GM23248 (cell line): ENCODE results near the gene UBN2. TPM values are rescaled to one million over a fixed set of nuclear protein-coding genes. Genes with fewer than 3 reads are reported as not detected.
"Not testable (repeated sequence)": the region's sequence is repeated elsewhere in the genome, so short reads cannot be mapped to it uniquely, and the experiment has no call there.

Source experiments
- DNase-seq: peaks from one replicate; pipeline ENCODE4 v3.0.0-alpha.2; 2015
- H2AFZ ChIP-seq: fragments of 200-600 bp; sonication (generic); 2 replicates; pipeline ENCODE4 v1.6.1; 2016; ENCODE audit warnings: antibody characterized with exemption
- H3F3A ChIP-seq: fragments of 200-600 bp; sonication (generic); 2 replicates; pipeline ENCODE4 v1.6.1; 2016; ENCODE audit warnings: mild to moderate bottlenecking, antibody characterized with exemption, mixed run types; ENCODE audit not compliant: insufficient read depth
- H3K27ac ChIP-seq: fragments of 200-600 bp; sonication (generic); 2 replicates; pipeline ENCODE4 v1.5.1; 2016; ENCODE audit warnings: mild to moderate bottlenecking
- H3K27me3 ChIP-seq: fragments of 200-600 bp; sonication (generic); replicated peaks from 2 replicates; pipeline ENCODE4 v1.6.1; 2016; ENCODE audit warnings: mild to moderate bottlenecking; ENCODE audit not compliant: insufficient read depth
- H3K36me3 ChIP-seq: fragments of 200-600 bp; sonication (generic); 2 replicates; pipeline ENCODE4 v1.6.1; 2016; ENCODE audit warnings: low read depth, mild to moderate bottlenecking
- H3K4me1 ChIP-seq: fragments of 200-600 bp; sonication (generic); 2 replicates; pipeline ENCODE4 v1.6.1; 2016; ENCODE audit warnings: mild to moderate bottlenecking; ENCODE audit not compliant: insufficient read depth
- H3K4me2 ChIP-seq: fragments of 200-600 bp; sonication (generic); one replicate; pipeline ENCODE4 v1.6.1; 2016; ENCODE audit warnings: mild to moderate bottlenecking; ENCODE audit not compliant: unreplicated experiment
- H3K4me3 ChIP-seq: fragments of 200-600 bp; sonication (generic); 2 replicates; pipeline ENCODE4 v1.5.1; 2016; ENCODE audit warnings: mild to moderate bottlenecking
- H3K79me2 ChIP-seq: fragments of 200-600 bp; sonication (generic); 2 replicates; pipeline ENCODE4 v1.6.1; 2016; ENCODE audit warnings: mild to moderate bottlenecking; ENCODE audit not compliant: insufficient read depth
- H3K9ac ChIP-seq: fragments of 200-600 bp; sonication (generic); 2 replicates; pipeline ENCODE4 v1.6.1; 2016; ENCODE audit warnings: mild to moderate bottlenecking
- H3K9me2 ChIP-seq: fragments of 200-600 bp; sonication (generic); 2 replicates; pipeline ENCODE4 v1.6.1; 2016; ENCODE audit warnings: mixed run types, mild to moderate bottlenecking, moderate library complexity; ENCODE audit not compliant: insufficient read depth
- H3K9me3 ChIP-seq: fragments of 200-600 bp; sonication (generic); one replicate; pipeline ENCODE4 v1.6.1; 2017; ENCODE audit warnings: low read depth
- H4K20me1 ChIP-seq: fragments of 200-600 bp; sonication (generic); 2 replicates; pipeline ENCODE4 v1.6.0; 2016; ENCODE audit not compliant: insufficient read depth
- EZH2 ChIP-seq: fragments of 200-600 bp; sonication (generic); IDR thresholded peaks from 2 replicates; pipeline ENCODE4 v1.6.1; 2018; ENCODE audit warnings: antibody characterized with exemption, mild to moderate bottlenecking; ENCODE audit not compliant: insufficient read depth, poor library complexity, severe bottlenecking
- EZH2phosphoT487 ChIP-seq: fragments of 200-600 bp; sonication (generic); IDR thresholded peaks from 2 replicates; pipeline ENCODE4 v1.6.1; 2018; ENCODE audit warnings: antibody characterized with exemption, moderate library complexity, mild to moderate bottlenecking, low read depth; ENCODE audit not compliant: insufficient read depth
- WGBS, 2 experiments: methylation state at CpG; one replicate each; pipeline ENCODE4 v1.1.6; 2015 to 2017; ENCODE audit warnings: low lambda C conversion rate in 2 of 2, low coverage in 1 of 2; ENCODE audit errors: missing lambda C conversion rate in 2 of 2; 5-methylcytosine and 5-hydroxymethylcytosine counted together
- in situ Hi-C: fragments of 300-500 bp; cut with MboI; formaldehyde crosslinking; loops from 2 replicates; pipeline ENCODE4 v1.15.0; 2020
- polyA plus RNA-seq: library from polyadenylated mRNA; unstranded; fragments of >200 nt; fragmentation: Nextera tagmentation; extraction: Ambion mirVana; gene quantifications from 2 replicates; pipeline ENCODE4 v1.2.1, GENCODE V29; 2016
- total RNA-seq: library from RNA; depleted of rRNA; stranded (reverse); fragments of >200 nt; shearing (Covaris generic); gene quantifications from 2 replicates; pipeline ENCODE4 v1.2.3, GENCODE V29; 2014

UBN2 gene
- total and polyA plus RNA-seq, 2 experiments from 2014 or later, result 1.0 to 3.2 TPM

DNA sequence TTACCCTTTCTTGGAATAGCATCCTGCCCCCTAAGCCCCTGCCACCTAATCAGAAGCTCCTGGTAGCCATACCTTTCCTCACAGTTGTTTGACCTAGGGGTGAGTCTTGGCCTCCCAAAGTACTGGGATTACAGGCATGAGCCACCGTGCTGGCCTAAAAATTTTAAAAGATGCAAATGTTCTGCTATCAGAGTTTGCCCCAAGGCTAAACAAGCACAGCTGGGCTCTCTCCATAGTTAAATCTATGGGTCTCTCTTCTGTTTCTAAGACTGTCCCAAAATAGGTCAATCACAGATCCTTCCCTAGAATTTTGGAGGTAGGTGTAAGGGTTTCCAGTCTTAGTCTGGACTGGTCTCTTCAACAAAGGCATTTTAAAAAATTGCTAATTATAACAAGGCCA is 12.9 kb upstream of the UBN2 start:
- H3K9ac ChIP-seq, result no peak overlapping the region
- no peak overlapping the region for H3K27ac ChIP-seq
- no peak for TF ChIP-seq EZH2phosphoT487
- no peak for TF ChIP-seq EZH2
- H3K79me2 ChIP-seq, result no peaks in the 10 kb centered on the region
- H3K36me3 ChIP-seq, result no peaks in the 10 kb centered on the region
- no peak for DNase-seq
- no peaks in the 10 kb centered on the region for H3F3A ChIP-seq
- H3K27me3 ChIP-seq, result no peaks in the 10 kb centered on the region
- H3K4me3 ChIP-seq, result no peak overlapping the region
- no peak overlapping the region for H3K4me2 ChIP-seq
- in situ Hi-C loops, result no loop called here
- no peak overlapping the region for H2AFZ ChIP-seq
- H3K9me2 ChIP-seq, result no peaks in the 10 kb centered on the region
- H3K9me3 ChIP-seq, result no peaks in the 10 kb centered on the region
- H4K20me1 ChIP-seq, result no peaks in the 10 kb centered on the region
- no peaks in the 10 kb centered on the region for H3K4me1 ChIP-seq
- WGBS, 2 experiments, result 13 to 57% methylated on average over 1 of the region's 1 CpG

DNA sequence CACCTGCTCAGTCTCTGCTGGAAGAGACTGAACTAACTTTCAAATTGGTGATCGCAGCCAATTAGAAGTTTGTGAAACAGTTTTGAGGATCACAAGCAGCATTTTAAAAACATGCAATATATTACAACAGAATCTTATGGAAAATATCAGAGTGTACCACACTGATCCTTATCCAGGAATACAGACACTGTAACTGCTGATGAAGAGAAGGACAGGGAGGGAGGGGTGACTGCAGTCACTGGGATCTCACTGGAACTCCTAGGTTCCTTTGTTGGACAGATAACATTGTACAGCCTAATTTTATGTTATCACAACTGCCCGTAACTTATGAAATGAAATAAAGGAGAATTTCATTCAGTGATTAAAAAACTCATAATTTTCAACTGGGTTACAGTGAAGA is 6.8 kb upstream of the UBN2 start:
- Histone ChIP-seq H3K36me3 (no peaks in the 10 kb centered on the region), H2AFZ (no peak overlapping the region), H3K9me3 (no peaks in the 10 kb centered on the region), H4K20me1 (no peaks in the 10 kb centered on the region), H3F3A (no peaks in the 10 kb centered on the region), H3K4me2 (no peak overlapping the region), H3K4me3 (no peak overlapping the region), H3K9me2 (no peaks in the 10 kb centered on the region), H3K4me1 (no peaks in the 10 kb centered on the region), H3K9ac (no peak overlapping the region), H3K79me2 (no peaks in the 10 kb centered on the region), H3K27ac (no peak overlapping the region), H3K27me3 (no peaks in the 10 kb centered on the region)
- 68 to 69% methylated on average over 2 of the region's 2 CpGs for WGBS, 2 experiments
- TF ChIP-seq EZH2phosphoT487 (no peak), EZH2 (no peak)
- no peak for DNase-seq
- in situ Hi-C loops, result no loop called here

DNA sequence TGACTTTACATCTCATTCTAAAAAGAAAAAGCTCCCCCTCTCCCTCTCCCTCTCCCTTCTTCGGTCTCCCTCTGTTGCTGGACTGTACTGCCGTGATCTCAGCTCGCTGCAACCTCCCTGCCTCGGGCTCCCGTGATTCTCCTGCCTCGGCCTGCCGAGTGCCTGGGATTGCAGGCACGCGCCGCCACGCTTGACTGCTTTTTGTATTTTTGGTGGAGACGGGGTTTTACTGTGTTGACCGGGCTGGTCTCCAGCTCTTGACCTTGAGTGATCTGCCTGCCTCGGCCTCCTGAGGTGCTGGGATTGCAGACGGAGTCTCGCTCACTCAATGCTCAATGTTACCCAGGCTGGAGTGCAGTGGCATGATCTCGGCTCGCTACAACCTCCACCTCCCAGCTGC is 6.2 kb upstream of the UBN2 start:
- H3F3A ChIP-seq, in situ Hi-C loops, H4K20me1 ChIP-seq, H3K9ac ChIP-seq, H3K27ac ChIP-seq, DNase-seq, H3K4me3 ChIP-seq, H3K9me2 ChIP-seq, H3K4me1 ChIP-seq, H3K27me3 ChIP-seq, H3K79me2 ChIP-seq, H3K4me2 ChIP-seq, H2AFZ ChIP-seq, H3K36me3 ChIP-seq, H3K9me3 ChIP-seq: not testable (repeated sequence)
- WGBS, 2 experiments, result 84 to 88% methylated on average over 12 to 18 of the region's 18 CpGs

DNA sequence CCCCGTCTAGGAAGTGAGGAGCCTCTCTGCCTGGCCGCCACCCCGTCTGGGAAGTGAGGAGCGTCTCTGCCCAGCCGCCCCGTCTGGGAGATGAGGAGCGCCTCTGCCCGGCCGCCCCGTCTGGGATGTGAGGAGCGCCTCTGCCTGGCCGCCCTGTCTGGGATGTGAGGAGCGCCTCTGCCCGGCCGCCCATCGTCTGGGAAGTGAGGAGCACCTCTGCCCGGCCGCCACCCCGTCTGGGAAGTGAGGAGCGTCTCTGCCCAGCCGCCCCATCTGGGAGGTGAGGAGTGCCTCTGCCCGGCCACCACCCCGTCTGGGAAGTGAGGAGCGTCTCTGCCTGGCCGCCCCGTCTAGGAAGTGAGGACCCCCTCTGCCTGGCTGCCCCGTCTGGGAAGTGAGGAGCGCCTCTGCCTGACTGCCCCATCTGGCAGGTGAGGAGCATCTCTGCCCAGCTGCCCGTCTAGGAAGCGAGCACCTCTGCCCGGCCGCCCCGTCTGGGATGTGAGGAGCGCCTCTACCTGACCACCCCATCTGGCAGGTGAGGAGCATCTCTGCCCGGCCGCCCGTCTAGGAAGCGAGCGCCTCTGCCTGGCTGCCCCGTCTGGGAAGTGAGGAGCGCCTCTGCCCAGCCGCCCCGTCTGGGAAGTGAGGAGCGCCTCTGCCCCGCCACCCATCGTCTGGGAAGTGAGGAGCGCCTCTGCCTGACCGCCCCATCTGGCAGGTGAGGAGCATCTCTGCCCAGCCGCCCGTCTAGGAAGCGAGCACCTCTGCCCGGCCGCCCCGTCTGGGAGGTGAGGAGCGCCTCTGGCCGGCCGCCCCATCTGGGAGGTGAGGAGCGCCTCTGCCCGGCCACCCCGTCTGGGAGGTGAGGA is 5.5 kb upstream of the UBN2 start:
- H3K36me3 ChIP-seq, DNase-seq, H3F3A ChIP-seq, H3K9me3 ChIP-seq, H3K4me1 ChIP-seq, H3K79me2 ChIP-seq, H3K4me3 ChIP-seq, H2AFZ ChIP-seq, H3K9ac ChIP-seq, H3K27me3 ChIP-seq, H3K4me2 ChIP-seq, H3K9me2 ChIP-seq, H4K20me1 ChIP-seq, in situ Hi-C loops, H3K27ac ChIP-seq: not testable (repeated sequence)
- WGBS, 2 experiments, result 70 to 87% methylated on average over 5 to 60 of the region's 60 CpGs

DNA sequence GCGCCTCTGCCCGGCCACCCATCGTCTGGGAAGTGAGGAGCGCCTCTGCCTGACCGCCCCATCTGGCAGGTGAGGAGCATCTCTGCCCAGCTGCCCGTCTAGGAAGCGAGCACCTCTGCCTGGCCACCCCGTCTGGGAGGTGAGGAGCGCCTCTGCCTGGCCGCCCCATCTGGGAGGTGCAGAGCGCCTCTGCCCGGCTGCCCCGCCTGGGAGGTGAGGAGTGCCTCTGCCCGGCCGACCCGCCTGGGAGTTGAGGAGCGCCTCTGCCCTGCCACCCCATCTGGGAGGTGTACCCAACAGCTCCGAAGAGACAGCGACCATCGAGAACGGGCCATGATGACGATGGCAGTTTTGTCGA is 4.9 kb upstream of the UBN2 start:
- H3K4me1 ChIP-seq, H3K9me3 ChIP-seq, H3K9ac ChIP-seq, H3K4me3 ChIP-seq, H3K79me2 ChIP-seq, in situ Hi-C loops, H3K27me3 ChIP-seq, H3K4me2 ChIP-seq, H4K20me1 ChIP-seq, H2AFZ ChIP-seq, H3K27ac ChIP-seq, H3K36me3 ChIP-seq, H3K9me2 ChIP-seq, DNase-seq: not testable (repeated sequence)
- H3F3A ChIP-seq, result peaks cover 12% of the 10 kb centered on the region; the same call in 1 of the 2 replicates
- WGBS, 2 experiments, result 85 to 88% methylated on average over 13 to 23 of the region's 23 CpGs

DNA sequence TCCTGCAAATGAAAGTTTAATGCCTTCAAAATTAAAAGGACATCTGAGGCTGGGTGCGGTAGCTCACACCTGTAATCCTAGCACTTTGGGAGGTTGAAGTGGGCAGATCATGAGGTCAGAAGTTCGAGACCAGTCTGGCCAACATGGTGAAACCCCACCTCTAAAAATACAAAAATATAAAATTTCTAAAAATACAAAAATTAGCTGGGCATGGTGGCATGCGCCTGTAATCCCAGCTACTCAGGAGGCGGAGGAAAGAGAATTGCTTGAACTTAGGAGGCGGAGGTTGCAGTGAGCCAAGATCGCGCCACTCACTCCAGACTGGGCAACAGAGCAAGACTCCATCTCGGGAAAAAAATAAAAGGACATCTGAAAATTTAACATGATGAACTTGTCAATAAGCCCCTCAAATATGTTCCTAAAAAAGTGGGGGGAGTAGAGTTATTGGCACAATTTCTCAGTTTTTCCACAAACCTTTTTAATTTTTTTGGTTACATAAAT is 4.0 kb upstream of the UBN2 start:
- H3K27me3 ChIP-seq, H4K20me1 ChIP-seq, H3K9me3 ChIP-seq, H3K9ac ChIP-seq, H3K36me3 ChIP-seq, H3K4me3 ChIP-seq, H3K4me1 ChIP-seq, in situ Hi-C loops, H3K79me2 ChIP-seq, H3K27ac ChIP-seq, H2AFZ ChIP-seq, DNase-seq, H3K9me2 ChIP-seq, H3K4me2 ChIP-seq: not testable (repeated sequence)
- H3F3A ChIP-seq, result peaks cover 12% of the 10 kb centered on the region
- WGBS, 2 experiments, result 88 to 92% methylated on average over 8 of the region's 8 CpGs
